ENCODE measurements around the gene GCGR. TPM values are rescaled to one million over a fixed set of nuclear protein-coding genes. Genes with fewer than 3 reads are reported as not detected.

Gene GCGR
- total and polyA plus RNA-seq, 2 of the 13 experiments (the other 11 are each of a cell fraction or from before 2014, with no cell fraction given) = 0.04 to 0.13 TPM

DNA sequence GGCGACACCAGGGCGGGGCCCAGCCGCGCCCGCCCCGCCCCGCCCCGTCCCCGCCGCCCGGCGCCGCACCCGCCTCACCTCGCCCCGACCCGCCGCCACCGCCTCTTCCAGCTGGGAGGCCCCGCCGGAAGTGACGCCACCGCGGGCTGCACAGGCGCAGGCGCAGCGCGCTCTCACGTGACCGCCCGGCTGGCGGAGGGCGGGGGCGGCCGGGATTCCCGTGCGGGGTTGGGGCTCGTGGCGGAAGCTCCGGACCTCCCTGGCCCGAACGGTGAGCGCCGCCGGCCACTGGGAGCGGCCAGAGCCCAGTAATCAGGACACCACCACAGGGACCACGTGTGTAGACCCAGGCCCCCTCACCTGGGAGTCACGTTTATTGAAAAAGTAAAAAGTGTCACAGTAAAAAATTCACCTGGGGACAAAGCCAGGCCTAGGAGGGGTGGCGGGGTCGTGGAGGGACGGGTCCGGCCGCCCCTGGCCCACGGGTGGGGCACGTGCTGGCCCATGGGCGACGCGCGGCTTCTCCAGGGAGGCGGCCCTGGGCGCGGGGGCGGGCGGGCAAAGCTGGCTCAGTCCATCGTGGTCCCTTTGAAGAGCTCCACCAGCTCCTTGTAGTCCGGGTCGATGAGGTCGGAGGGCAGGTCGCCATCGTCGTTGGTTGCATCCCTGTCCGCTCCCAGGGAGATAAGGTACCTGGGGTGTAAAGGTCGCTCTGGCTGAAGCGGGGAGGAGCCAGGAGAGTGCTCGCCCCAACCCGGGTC lies 29.4 kb downstream of the GCGR start, which contains the start of gene MCRIP1 (continued):
- TF ChIP-seq NFKB2 (CRISPR knock-in tag; IDR thresholded peaks at IDR 0.05; ENCODE audit: borderline replicate concordance) (peak; percentile 96), ZNF44 (CRISPR knock-in tag; IDR thresholded peaks at IDR 0.05) (peak; percentile 77; the same call in 1 of the 2 replicates), DNMT1 (CRISPR knock-in tag; IDR thresholded peaks at IDR 0.05) (peak; percentile 86; the same call in 1 of the 2 replicates), KLF6 (CRISPR knock-in tag; IDR thresholded peaks at IDR 0.05) (peak; percentile 84), ZNF33B (CRISPR knock-in tag; IDR thresholded peaks at IDR 0.05) (peak; percentile 98; the same call in 1 of the 2 replicates), ZFP36 (IDR thresholded peaks at IDR 0.05; ENCODE audit: borderline replicate concordance, low read depth, low read length, partially characterized antibody) (no peak), ZSCAN31 (CRISPR knock-in tag; IDR thresholded peaks at IDR 0.05; ENCODE audit: low read depth) (peak; percentile 87), FOXM1 (CRISPR knock-in tag; IDR thresholded peaks at IDR 0.05) (0 out of 2 replicates have a peak, but pooled peaks have one; percentile 64), POLR2G (IDR thresholded peaks at IDR 0.05; ENCODE audit: low read depth, low read length) (peak; percentile 92), PAX8 (CRISPR knock-in tag; IDR thresholded peaks at IDR 0.05; ENCODE audit: borderline replicate concordance) (peak; percentile 96), NFYC (CRISPR knock-in tag; IDR thresholded peaks at IDR 0.05) (peak; percentile 20), CCAR2 (optimal IDR thresholded peaks at IDR 0.05; ENCODE audit: low read depth, low read length) (no peak)
- TF ChIP-seq, protein P1, sequence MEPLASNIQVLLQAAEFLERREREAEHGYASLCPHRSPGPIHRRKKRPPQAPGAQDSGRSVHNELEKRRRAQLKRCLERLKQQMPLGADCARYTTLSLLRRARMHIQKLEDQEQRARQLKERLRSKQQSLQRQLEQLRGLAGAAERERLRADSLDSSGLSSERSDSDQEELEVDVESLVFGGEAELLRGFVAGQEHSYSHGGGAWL (CRISPR knock-in tag; IDR thresholded peaks at IDR 0.05) = peak; percentile 97
- TF ChIP-seq, protein P2, sequence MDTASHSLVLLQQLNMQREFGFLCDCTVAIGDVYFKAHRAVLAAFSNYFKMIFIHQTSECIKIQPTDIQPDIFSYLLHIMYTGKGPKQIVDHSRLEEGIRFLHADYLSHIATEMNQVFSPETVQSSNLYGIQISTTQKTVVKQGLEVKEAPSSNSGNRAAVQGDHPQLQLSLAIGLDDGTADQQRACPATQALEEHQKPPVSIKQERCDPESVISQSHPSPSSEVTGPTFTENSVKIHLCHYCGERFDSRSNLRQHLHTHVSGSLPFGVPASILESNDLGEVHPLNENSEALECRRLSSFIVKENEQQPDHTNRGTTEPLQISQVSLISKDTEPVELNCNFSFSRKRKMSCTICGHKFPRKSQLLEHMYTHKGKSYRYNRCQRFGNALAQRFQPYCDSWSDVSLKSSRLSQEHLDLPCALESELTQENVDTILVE (CRISPR knock-in tag; IDR thresholded peaks at IDR 0.05) = peak; percentile 92
- TF ChIP-seq, protein P3, sequence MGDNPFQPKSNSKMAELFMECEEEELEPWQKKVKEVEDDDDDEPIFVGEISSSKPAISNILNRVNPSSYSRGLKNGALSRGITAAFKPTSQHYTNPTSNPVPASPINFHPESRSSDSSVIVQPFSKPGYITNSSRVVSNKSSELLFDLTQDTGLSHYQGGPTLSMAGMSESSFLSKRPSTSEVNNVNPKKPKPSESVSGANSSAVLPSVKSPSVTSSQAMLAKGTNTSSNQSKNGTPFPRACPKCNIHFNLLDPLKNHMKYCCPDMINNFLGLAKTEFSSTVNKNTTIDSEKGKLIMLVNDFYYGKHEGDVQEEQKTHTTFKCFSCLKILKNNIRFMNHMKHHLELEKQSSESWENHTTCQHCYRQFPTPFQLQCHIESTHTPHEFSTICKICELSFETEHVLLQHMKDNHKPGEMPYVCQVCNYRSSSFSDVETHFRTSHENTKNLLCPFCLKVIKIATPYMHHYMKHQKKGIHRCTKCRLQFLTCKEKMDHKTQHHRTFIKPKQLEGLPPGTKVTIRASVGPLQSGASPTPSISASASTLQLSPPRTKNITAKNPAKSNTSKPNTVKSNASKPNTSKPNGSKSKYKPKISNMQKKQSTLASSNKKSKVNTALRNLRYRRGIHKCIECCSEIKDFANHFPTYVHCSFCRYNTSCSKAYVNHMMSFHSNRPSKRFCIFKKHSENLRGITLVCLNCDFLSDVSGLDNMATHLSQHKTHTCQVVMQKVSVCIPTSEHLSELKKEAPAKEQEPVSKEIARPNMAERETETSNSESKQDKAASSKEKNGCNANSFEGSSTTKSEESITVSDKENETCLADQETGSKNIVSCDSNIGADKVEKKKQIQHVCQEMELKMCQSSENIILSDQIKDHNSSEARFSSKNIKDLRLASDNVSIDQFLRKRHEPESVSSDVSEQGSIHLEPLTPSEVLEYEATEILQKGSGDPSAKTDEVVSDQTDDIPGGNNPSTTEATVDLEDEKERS (CRISPR knock-in tag; IDR thresholded peaks at IDR 0.05) = no peak
- TF ChIP-seq, protein P4, sequence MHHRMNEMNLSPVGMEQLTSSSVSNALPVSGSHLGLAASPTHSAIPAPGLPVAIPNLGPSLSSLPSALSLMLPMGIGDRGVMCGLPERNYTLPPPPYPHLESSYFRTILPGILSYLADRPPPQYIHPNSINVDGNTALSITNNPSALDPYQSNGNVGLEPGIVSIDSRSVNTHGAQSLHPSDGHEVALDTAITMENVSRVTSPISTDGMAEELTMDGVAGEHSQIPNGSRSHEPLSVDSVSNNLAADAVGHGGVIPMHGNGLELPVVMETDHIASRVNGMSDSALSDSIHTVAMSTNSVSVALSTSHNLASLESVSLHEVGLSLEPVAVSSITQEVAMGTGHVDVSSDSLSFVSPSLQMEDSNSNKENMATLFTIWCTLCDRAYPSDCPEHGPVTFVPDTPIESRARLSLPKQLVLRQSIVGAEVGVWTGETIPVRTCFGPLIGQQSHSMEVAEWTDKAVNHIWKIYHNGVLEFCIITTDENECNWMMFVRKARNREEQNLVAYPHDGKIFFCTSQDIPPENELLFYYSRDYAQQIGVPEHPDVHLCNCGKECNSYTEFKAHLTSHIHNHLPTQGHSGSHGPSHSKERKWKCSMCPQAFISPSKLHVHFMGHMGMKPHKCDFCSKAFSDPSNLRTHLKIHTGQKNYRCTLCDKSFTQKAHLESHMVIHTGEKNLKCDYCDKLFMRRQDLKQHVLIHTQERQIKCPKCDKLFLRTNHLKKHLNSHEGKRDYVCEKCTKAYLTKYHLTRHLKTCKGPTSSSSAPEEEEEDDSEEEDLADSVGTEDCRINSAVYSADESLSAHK (CRISPR knock-in tag; IDR thresholded peaks at IDR 0.05; ENCODE audit: borderline replicate concordance) = 0 out of 2 replicates have a peak, but pooled peaks have one; percentile 29
- TF ChIP-seq, protein P5, sequence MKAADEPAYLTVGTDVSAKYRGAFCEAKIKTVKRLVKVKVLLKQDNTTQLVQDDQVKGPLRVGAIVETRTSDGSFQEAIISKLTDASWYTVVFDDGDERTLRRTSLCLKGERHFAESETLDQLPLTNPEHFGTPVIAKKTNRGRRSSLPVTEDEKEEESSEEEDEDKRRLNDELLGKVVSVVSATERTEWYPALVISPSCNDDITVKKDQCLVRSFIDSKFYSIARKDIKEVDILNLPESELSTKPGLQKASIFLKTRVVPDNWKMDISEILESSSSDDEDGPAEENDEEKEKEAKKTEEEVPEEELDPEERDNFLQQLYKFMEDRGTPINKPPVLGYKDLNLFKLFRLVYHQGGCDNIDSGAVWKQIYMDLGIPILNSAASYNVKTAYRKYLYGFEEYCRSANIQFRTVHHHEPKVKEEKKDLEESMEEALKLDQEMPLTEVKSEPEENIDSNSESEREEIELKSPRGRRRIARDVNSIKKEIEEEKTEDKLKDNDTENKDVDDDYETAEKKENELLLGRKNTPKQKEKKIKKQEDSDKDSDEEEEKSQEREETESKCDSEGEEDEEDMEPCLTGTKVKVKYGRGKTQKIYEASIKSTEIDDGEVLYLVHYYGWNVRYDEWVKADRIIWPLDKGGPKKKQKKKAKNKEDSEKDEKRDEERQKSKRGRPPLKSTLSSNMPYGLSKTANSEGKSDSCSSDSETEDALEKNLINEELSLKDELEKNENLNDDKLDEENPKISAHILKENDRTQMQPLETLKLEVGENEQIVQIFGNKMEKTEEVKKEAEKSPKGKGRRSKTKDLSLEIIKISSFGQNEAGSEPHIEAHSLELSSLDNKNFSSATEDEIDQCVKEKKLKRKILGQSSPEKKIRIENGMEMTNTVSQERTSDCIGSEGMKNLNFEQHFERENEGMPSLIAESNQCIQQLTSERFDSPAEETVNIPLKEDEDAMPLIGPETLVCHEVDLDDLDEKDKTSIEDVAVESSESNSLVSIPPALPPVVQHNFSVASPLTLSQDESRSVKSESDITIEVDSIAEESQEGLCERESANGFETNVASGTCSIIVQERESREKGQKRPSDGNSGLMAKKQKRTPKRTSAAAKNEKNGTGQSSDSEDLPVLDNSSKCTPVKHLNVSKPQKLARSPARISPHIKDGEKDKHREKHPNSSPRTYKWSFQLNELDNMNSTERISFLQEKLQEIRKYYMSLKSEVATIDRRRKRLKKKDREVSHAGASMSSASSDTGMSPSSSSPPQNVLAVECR (CRISPR knock-in tag; IDR thresholded peaks at IDR 0.05; ENCODE audit: borderline replicate concordance) = peak; percentile 77

Data from HepG2 (cell line).